Fibroblast of the aortic adventitia (primary cell): Measurements from ENCODE around the gene HEYL. TPM values are rescaled to one million over a fixed set of nuclear protein-coding genes. Genes with fewer than 3 reads are reported as not detected.
A peak's percentile ranks its signal among the peaks of the same experiment; 100 is the strongest.

Source experiments
- DNase-seq: peaks from one replicate; pipeline ENCODE4 v3.0.0-alpha.2; 2010; ENCODE audit warnings: low read depth
- H3K4me3 ChIP-seq: 2 replicates; pipeline ENCODE4 v1.5.1; 2011; ENCODE audit warnings: low read depth, mild to moderate bottlenecking, control low read depth, low read length, moderate library complexity
- CTCF ChIP-seq: IDR thresholded peaks from 2 replicates; pipeline ENCODE4 v1.5.1; 2011; ENCODE audit warnings: mild to moderate bottlenecking, low read length, control low read depth, inconsistent platforms; ENCODE audit not compliant: insufficient read depth
- total RNA-seq: library from RNA; depleted of rRNA; stranded (reverse); fragments of >200 nt; gene quantifications from 2 replicates; pipeline ENCODE4 v1.2.3, GENCODE V29; 2012; ENCODE audit warnings: low replicate concordance

HEYL gene
- total RNA-seq, 1 donor, result not detected

- DNase-seq, result peak; percentile 80
- peak overlapping the region; percentile 42 for H3K4me3 ChIP-seq
- peak; percentile 88 for TF ChIP-seq CTCF
Measured at GRCh38 chr1:39653546-39654031, 14.1 kb upstream of the HEYL start.

- H3K4me3 ChIP-seq, result no peak overlapping the region
- DNase-seq, result no peak
- TF ChIP-seq CTCF, result no peak
Measured at GRCh38 chr1:39652554-39652953, 13.1 kb upstream of the HEYL start.

- no peak for TF ChIP-seq CTCF
- DNase-seq, result no peak
- H3K4me3 ChIP-seq, result no peak overlapping the region
Measured at GRCh38 chr1:39652105-39652504, 12.7 kb upstream of the HEYL start.

GRCh38 chr1:39650431-39650830 is 11.0 kb upstream of the HEYL start:
- no peak for DNase-seq
- TF ChIP-seq CTCF, result no peak
- H3K4me3 ChIP-seq, result no peak overlapping the region

- no peak for TF ChIP-seq CTCF
- no peak for DNase-seq
- H3K4me3 ChIP-seq, result no peak overlapping the region
Measured at GRCh38 chr1:39649636-39650185, 10.3 kb upstream of the HEYL start.

GRCh38 chr1:39648496-39648895 is 9.1 kb upstream of the HEYL start:
- TF ChIP-seq CTCF, result no peak
- no peak overlapping the region for H3K4me3 ChIP-seq
- no peak for DNase-seq

- TF ChIP-seq CTCF, result no peak
- no peak for DNase-seq
- no peak overlapping the region for H3K4me3 ChIP-seq
Measured at GRCh38 chr1:39647247-39647646, 7.8 kb upstream of the HEYL start.
